ENCODE results near the gene RNF150. TPM values are rescaled to one million over a fixed set of nuclear protein-coding genes. Genes with fewer than 3 reads are reported as not detected.
A peak's percentile ranks its signal among the peaks of the same experiment; 100 is the strongest.
"Not testable (repeated sequence)": the region's sequence is repeated elsewhere in the genome, so short reads cannot be mapped to it uniquely, and the experiment has no call there.

RNF150 gene
- total RNA-seq, 1 donor: 16.4 TPM

DNA sequence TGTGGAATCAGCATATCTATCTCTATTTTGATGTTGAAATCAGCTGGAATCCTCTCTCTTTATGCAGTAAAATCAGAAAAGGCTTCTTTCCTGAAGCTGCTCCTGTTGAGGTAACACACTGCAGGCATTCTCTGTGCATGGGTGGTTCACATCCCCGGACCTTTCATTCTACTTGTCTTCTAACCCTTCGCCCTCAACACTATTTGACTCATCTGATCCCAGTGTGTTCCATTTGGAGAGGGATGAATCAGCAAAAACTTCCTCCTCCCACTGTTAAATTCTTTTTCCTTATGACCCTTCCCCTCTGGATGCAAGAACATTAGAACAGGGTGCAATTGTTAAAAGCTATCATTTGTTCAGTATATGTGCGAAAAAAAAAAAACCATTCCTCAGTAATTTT, 67.4 kb downstream of the RNF150 start:
- DNase-seq (ENCODE audit: low read depth): no peak
- no peak overlapping the region for H3K4me3 ChIP-seq (ENCODE audit: low read depth, low read length)
- TF ChIP-seq, protein P1, sequence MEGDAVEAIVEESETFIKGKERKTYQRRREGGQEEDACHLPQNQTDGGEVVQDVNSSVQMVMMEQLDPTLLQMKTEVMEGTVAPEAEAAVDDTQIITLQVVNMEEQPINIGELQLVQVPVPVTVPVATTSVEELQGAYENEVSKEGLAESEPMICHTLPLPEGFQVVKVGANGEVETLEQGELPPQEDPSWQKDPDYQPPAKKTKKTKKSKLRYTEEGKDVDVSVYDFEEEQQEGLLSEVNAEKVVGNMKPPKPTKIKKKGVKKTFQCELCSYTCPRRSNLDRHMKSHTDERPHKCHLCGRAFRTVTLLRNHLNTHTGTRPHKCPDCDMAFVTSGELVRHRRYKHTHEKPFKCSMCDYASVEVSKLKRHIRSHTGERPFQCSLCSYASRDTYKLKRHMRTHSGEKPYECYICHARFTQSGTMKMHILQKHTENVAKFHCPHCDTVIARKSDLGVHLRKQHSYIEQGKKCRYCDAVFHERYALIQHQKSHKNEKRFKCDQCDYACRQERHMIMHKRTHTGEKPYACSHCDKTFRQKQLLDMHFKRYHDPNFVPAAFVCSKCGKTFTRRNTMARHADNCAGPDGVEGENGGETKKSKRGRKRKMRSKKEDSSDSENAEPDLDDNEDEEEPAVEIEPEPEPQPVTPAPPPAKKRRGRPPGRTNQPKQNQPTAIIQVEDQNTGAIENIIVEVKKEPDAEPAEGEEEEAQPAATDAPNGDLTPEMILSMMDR (IDR thresholded peaks at IDR 0.05; ENCODE audit: insufficient read depth, low read depth, low read length): no peak

DNA sequence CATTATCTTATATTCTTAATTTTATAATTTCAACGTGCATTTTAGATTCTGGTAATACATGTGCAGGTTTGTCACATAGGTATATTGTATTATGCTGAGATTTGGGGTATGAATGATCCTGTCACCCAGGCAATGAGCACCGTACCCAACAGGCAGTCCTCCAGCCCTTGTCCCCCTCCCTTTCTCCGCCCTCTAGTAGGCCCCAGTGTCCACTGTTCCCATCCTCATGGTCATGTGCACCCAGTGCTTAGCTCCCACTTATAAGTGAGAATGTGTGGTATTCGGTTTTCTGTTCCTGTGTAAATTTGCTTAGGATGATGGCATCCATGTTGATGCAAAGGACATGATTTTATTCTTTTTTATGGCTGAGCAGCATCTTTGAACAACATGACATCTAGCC, 70.6 kb downstream of the RNF150 start:
- no peak overlapping the region for H3K4me3 ChIP-seq (ENCODE audit: low read depth, low read length)
- TF ChIP-seq, protein P1 (IDR thresholded peaks at IDR 0.05; ENCODE audit: insufficient read depth, low read depth, low read length): no peak
- no peak for DNase-seq (ENCODE audit: low read depth)

DNA sequence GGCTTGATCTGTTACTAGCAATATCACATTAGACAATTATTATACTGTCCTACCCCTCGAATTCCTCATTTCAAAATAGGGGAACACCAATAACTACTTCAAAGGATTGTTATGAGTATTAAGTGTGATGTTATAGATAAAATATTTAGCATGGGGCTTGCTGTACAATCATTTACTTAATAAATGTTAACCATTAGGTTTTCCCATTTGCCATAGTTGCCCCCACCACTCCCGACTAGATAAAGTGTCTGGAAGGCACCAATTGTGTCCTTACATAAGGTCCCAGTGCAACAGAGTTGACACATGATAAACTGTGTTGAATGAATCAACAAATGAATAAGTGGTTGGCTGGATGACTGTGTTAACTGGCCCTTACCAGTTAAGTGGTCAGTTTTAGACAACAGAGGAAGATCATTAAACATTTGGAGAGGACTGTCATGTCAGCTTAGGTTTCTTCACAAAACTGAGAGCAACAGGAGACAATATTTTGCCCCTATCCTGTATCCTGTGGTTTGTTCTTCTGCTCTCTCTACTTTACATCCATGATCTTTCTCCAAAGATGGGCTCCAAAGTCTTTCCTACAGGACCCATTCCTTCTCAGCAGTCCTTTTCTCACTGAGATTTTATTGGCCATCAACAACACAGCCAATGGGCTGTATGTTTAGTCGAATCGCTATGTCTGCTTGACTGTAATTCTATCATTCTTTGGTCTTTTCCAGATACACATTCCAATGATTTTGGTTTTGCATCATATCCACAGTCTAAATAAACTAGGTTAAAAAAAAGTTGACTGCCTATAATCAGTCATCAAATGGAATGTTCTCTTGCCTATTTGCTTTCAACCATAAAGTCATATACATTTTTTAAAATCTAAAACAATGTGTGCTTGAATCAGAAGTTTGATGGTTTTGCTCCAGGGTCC, 74.4 kb downstream of the RNF150 start:
- DNase-seq (ENCODE audit: low read depth): peak; percentile 61
- TF ChIP-seq, protein P1 (IDR thresholded peaks at IDR 0.05; ENCODE audit: insufficient read depth, low read depth, low read length): no peak

DNA sequence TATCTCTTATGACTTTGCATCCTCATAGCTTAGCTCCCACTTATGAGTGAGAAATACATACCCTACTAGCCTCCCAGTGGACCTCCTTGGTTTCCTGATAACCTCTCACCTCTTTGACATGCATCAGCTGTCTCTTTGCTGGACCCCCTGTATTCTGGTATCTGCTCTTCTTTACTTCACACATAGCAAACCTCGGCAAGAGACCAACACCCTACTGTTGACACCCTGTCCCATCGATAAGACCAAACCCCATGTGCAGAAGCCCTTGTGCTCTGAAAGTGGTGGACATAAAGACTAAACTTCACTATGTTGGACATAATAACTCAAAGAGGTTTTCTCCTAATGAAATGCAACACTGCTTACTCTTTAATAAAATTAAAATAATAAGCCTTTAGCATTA, 75.7 kb downstream of the RNF150 start:
- TF ChIP-seq, protein P1 (IDR thresholded peaks at IDR 0.05; ENCODE audit: insufficient read depth, low read depth, low read length): no peak
- no peak for DNase-seq (ENCODE audit: low read depth)
- no peak overlapping the region for H3K4me3 ChIP-seq (ENCODE audit: low read depth, low read length)

More for the DNA sequence above, 74.4 kb downstream of the RNF150 start:
- H3K4me3 ChIP-seq (ENCODE audit: low read depth, low read length): no peak overlapping the region

DNA sequence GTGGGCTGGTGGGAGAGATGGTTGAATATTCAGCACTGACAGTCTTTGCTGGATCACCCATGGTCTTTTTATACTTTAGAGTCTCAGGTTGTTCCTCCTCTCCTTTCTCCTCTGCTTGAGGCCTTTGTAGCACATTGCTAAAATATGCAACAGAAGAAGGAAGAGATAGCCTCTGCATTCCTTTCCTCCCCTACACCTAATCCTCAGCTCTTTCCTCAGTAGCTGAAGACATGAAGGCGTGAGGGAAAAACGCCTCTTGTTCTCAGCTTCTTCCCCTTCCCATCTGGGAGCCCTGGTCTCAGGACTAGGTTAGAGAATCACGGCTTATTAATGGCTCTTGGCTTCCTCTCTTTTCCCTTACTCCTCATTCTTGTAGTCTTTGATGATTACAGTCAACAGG, 76.8 kb downstream of the RNF150 start:
- TF ChIP-seq, protein P1 (IDR thresholded peaks at IDR 0.05; ENCODE audit: insufficient read depth, low read depth, low read length): no peak
- H3K4me3 ChIP-seq (ENCODE audit: low read depth, low read length): no peak overlapping the region
- DNase-seq (ENCODE audit: low read depth): no peak

DNA sequence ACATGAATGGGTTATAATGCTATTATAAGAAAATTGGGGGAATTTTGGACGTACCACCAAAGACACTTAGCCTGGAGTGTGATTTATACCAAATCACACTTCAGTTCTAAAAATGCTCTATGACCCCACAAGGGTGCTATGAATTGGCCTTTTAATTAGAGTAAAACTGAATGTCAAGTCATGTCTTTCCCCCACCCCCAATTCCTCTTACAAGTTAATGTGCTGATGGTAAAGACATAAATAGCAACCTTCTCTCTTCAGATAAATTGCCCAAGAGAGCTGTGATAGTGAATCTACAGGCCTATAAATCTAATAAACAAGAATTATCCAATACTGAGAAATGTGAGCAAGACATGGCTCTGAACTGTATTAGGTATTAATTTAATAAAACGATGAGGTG, 78.8 kb downstream of the RNF150 start:
- no peak overlapping the region for H3K4me3 ChIP-seq (ENCODE audit: low read depth, low read length)
- no peak for DNase-seq (ENCODE audit: low read depth)
- TF ChIP-seq, protein P1 (IDR thresholded peaks at IDR 0.05; ENCODE audit: insufficient read depth, low read depth, low read length): no peak

DNA sequence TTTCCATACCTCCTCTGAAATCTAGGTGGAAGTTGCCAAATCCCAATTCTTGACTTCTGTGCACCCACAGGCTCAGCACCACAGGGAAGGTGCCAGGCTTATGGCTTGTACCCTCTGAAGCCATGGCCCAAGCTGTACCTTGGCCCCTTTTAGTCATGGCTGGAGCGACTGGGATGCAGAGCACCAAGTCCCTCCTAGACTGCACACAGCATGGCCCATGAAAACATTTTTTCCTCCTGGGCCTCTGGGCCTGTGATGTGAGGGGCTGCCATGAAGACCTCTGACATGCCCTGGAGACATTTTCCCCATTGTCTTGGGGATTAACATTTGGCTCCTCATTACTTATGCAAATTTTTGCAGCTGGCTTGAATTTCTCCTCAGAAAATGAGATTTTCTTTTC, 82.3 kb downstream of the RNF150 start:
- not testable (repeated sequence) for H3K4me3 ChIP-seq (ENCODE audit: low read depth, low read length); DNase-seq (ENCODE audit: low read depth)

All from fibroblast of villous mesenchyme (primary cell).